Trophoblast cell (in vitro differentiated cells and primary cell): ENCODE measurements around the gene LRCH2.

Experiments used
- DNase-seq, 2 donors: peaks; one replicate each; pipeline ENCODE4 v3.0.0-alpha.2; 2016
- H2AFZ ChIP-seq: 2 replicates; pipeline ENCODE4 v1.6.1; 2013; ENCODE audit warnings: low read length, moderate library complexity, mild to moderate bottlenecking; ENCODE audit not compliant: insufficient read depth, poor library complexity
- H2AK5ac ChIP-seq: 2 replicates; pipeline ENCODE4 v1.6.1; 2013; ENCODE audit warnings: mild to moderate bottlenecking, low read length
- H2BK120ac ChIP-seq: 2 replicates; pipeline ENCODE4 v1.6.1; 2013; ENCODE audit warnings: low read length, mild to moderate bottlenecking, moderate library complexity; ENCODE audit not compliant: insufficient read depth, poor library complexity
- H2BK12ac ChIP-seq: 2 replicates; pipeline ENCODE4 v1.6.1; 2013; ENCODE audit warnings: mild to moderate bottlenecking, low read length, moderate library complexity
- H2BK5ac ChIP-seq: 2 replicates; pipeline ENCODE4 v1.6.1; 2013; ENCODE audit warnings: low read length, low read depth, moderate library complexity, mild to moderate bottlenecking; ENCODE audit not compliant: poor library complexity
- H3K14ac ChIP-seq: 2 replicates; pipeline ENCODE4 v1.6.1; 2013; ENCODE audit warnings: mild to moderate bottlenecking, low read length
- H3K18ac ChIP-seq: 2 replicates; pipeline ENCODE4 v1.6.1; 2013; ENCODE audit warnings: mild to moderate bottlenecking, low read length
- H3K23ac ChIP-seq: 2 replicates; pipeline ENCODE4 v1.6.1; 2013; ENCODE audit warnings: low read length
- H3K27ac ChIP-seq: 2 replicates; pipeline ENCODE4 v1.5.1; 2013; ENCODE audit warnings: low read depth, mild to moderate bottlenecking, inconsistent platforms, low read length, moderate library complexity
- H3K27me3 ChIP-seq: 2 replicates; pipeline ENCODE4 v1.6.1; 2013; ENCODE audit warnings: inconsistent platforms, mild to moderate bottlenecking, low read length, moderate library complexity; ENCODE audit not compliant: insufficient read depth
- H3K36me3 ChIP-seq, 2 experiments: 1 replicate in 1 of 2; 2 replicates in 1 of 2; pipeline ENCODE4 v1.6.1; 2013; ENCODE audit warnings: low read length in 2 of 2, mild to moderate bottlenecking in 2 of 2, moderate library complexity in 1 of 2; ENCODE audit not compliant: insufficient read depth in 2 of 2, control insufficient read depth in 1 of 2
- H3K4ac ChIP-seq: 2 replicates; pipeline ENCODE4 v1.6.1; 2013; ENCODE audit warnings: low read depth, mild to moderate bottlenecking, low read length, moderate library complexity
- H3K4me1 ChIP-seq, 2 experiments: 1 replicate in 1 of 2; 2 replicates in 1 of 2; pipeline ENCODE4 v1.6.1; 2013; ENCODE audit warnings: low read length in 2 of 2, mild to moderate bottlenecking in 2 of 2, moderate library complexity in 1 of 2; ENCODE audit not compliant: insufficient read depth in 2 of 2, control insufficient read depth in 1 of 2
- H3K4me2 ChIP-seq: 2 replicates; pipeline ENCODE4 v1.6.1; 2013; ENCODE audit warnings: inconsistent platforms, mild to moderate bottlenecking, low read length, moderate library complexity
- H3K4me3 ChIP-seq: 2 replicates; pipeline ENCODE4 v1.5.1; 2013; ENCODE audit warnings: mild to moderate bottlenecking, low read depth, low read length, inconsistent platforms
- H3K79me1 ChIP-seq: one replicate; pipeline ENCODE4 v1.6.1; 2013; ENCODE audit warnings: low read length
- H3K79me2 ChIP-seq: 2 replicates; pipeline ENCODE4 v1.6.1; 2013; ENCODE audit warnings: low read length, mild to moderate bottlenecking; ENCODE audit not compliant: control insufficient read depth, insufficient read depth, poor library complexity
- H3K9ac ChIP-seq: 2 replicates; pipeline ENCODE4 v1.6.1; 2013; ENCODE audit warnings: mild to moderate bottlenecking, low read length
- H3K9me3 ChIP-seq: 2 replicates; pipeline ENCODE4 v1.6.1; 2013; ENCODE audit warnings: low read depth, mild to moderate bottlenecking, control low read depth, inconsistent platforms, low read length; ENCODE audit not compliant: insufficient read depth
- H4K12ac ChIP-seq: 2 replicates; pipeline ENCODE4 v1.6.1; 2013; ENCODE audit warnings: low read depth, mild to moderate bottlenecking, low read length, moderate library complexity
- H4K8ac ChIP-seq: 2 replicates; pipeline ENCODE4 v1.6.1; 2013; ENCODE audit warnings: low read depth, mild to moderate bottlenecking, low read length, moderate library complexity
- H4K91ac ChIP-seq: one replicate; pipeline ENCODE4 v1.6.1; 2013; ENCODE audit warnings: low read depth, mild to moderate bottlenecking, low read length, moderate library complexity
- WGBS: extraction: QIAGEN DNeasy Blood & Tissue Kit; methylation state at CpG from one replicate; pipeline ENCODE4 v1.1.7; 2013; ENCODE audit warnings: missing lambda C conversion rate; ENCODE audit not compliant: insufficient read length, insufficient coverage; ENCODE audit errors: extremely low coverage; 5-methylcytosine and 5-hydroxymethylcytosine counted together

LRCH2 gene

GRCh38 chrX:115189646-115190635 lies 44.0 kb downstream of the LRCH2 start:
- no peak overlapping the region for H2AK5ac ChIP-seq
- no CpG with 5 or more reads among the region's 76 CpGs for WGBS
- no peak overlapping the region for H4K91ac ChIP-seq
- no peak overlapping the region for H2AFZ ChIP-seq
- no peak overlapping the region for H3K23ac ChIP-seq
- H3K79me1 ChIP-seq, result no peaks in the 10 kb centered on the region
- H3K4ac ChIP-seq, result no peak overlapping the region
- no peaks in the 10 kb centered on the region for H3K79me2 ChIP-seq
- H2BK120ac ChIP-seq, result no peak overlapping the region
- no peak overlapping the region for H3K27ac ChIP-seq
- no peak overlapping the region for H3K18ac ChIP-seq
- no peak overlapping the region for H3K9ac ChIP-seq
- no peak overlapping the region for H2BK5ac ChIP-seq
- no peak overlapping the region for H4K12ac ChIP-seq
- H3K4me3 ChIP-seq, result no peak overlapping the region
- no peak overlapping the region for H3K14ac ChIP-seq
- H3K4me2 ChIP-seq, result no peak overlapping the region
- peaks cover 11% of the 10 kb centered on the region for H3K9me3 ChIP-seq
- H2BK12ac ChIP-seq, result no peak overlapping the region
- no peaks in the 10 kb centered on the region for H3K4me1 ChIP-seq
- no peak for DNase-seq
- H4K8ac ChIP-seq, result no peak overlapping the region
- H3K27me3 ChIP-seq, result no peaks in the 10 kb centered on the region
- H3K36me3 ChIP-seq, result peaks cover 0 to 2% of the 10 kb centered on the region in 2 experiments

- Histone ChIP-seq H4K12ac (no peak within 1 kb of the TSS), H4K8ac (no peak within 1 kb of the TSS), H3K4me1 (no peaks in the 10 kb centered on the region), H2AK5ac (no peak within 1 kb of the TSS), H4K91ac (no peak within 1 kb of the TSS), H3K4me3 (no peak within 1 kb of the TSS), H3K18ac (no peak within 1 kb of the TSS), H2AFZ (no peak within 1 kb of the TSS), H2BK5ac (no peak within 1 kb of the TSS), H3K79me1 (no peaks in the 10 kb centered on the region), H2BK120ac (no peak within 1 kb of the TSS), H3K27me3 (no peaks in the 10 kb centered on the region), H3K4ac (no peak within 1 kb of the TSS), H3K9ac (no peak within 1 kb of the TSS), H3K23ac (no peak within 1 kb of the TSS), H3K4me2 (no peak within 1 kb of the TSS), H3K36me3 (peaks cover 0 to 2% of the 10 kb centered on the region in 2 experiments), H3K79me2 (no peaks in the 10 kb centered on the region), H3K9me3 (peaks cover 11% of the 10 kb centered on the region), H3K14ac (no peak within 1 kb of the TSS), H3K27ac (no peak within 1 kb of the TSS), H2BK12ac (no peak within 1 kb of the TSS)
- no peak for DNase-seq
- no CpG with 5 or more reads among the region's 16 CpGs for WGBS
Observed at GRCh38 chrX:115189110-115189509, 44.8 kb downstream of the LRCH2 start, which contains the start of gene RBMXL3. Gene RBMXL3 (plus strand): TSS chrX:115189410. CDS start chrX:115189442, 32 bp downstream.

DNA sequence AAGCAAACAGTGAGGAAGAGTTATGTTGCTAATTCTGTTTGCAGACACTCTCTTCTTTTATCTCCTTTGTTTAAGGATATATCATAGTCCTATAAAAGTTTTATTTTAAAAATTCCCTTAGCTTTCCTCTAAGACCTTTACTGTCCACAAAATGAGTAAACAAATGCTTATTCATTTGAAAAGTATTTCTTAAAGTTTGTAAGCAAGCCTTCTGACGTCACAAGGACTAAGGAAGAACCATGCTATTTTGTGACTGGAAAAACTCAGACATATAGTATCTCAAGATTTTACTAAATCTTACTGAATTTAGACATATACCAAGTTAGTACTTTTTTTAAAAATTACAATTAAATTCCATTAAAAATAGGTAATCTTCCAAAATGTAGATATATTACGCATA lies 49.9 kb downstream of the LRCH2 start:
- Histone ChIP-seq H3K9me3 (no peaks in the 10 kb centered on the region), H3K79me2 (no peaks in the 10 kb centered on the region), H3K23ac (no peak overlapping the region), H3K4me2 (no peak overlapping the region), H4K12ac (no peak overlapping the region), H3K79me1 (no peaks in the 10 kb centered on the region), H3K4me3 (no peak overlapping the region), H2BK120ac (no peak overlapping the region), H3K18ac (no peak overlapping the region), H3K27ac (no peak overlapping the region), H3K9ac (no peak overlapping the region), H3K4me1 (no peaks in the 10 kb centered on the region), H3K36me3 (no peaks in the 10 kb centered on the region), H4K8ac (no peak overlapping the region), H2BK12ac (no peak overlapping the region), H2AK5ac (no peak overlapping the region), H3K27me3 (no peaks in the 10 kb centered on the region), H3K4ac (no peak overlapping the region), H2BK5ac (no peak overlapping the region), H3K14ac (no peak overlapping the region), H2AFZ (no peak overlapping the region), H4K91ac (no peak overlapping the region)
- WGBS, result no CpG with 5 or more reads among the region's 2 CpGs
- DNase-seq, result peak in 1 of 2 donors; percentile 23

DNA sequence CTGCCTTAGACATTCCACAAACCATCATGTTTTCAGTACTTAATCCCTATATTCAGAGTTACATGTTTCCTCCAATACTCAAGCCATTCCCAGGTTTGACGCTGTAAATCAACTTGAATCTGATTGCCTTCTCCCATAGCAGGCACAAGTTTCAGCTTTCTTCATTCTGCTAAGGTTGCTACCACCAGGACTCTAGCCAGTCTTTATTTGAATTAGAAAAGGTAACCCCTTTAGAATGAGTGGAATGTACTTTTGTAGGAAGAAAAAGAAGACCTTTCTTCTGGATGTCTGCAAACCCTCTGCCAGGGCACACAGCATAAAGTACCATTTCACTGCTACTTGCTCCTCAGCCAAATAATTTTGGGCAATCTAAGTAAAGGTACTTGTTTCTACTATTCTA lies 55.4 kb downstream of the LRCH2 start:
- no CpG with 5 or more reads among the region's 1 CpG for WGBS

More for the DNA sequence above, 55.4 kb downstream of the LRCH2 start:
- no peak overlapping the region for H3K4me3 ChIP-seq
- no peaks in the 10 kb centered on the region for H3K9me3 ChIP-seq
- no peak overlapping the region for H2BK120ac ChIP-seq
- H4K12ac ChIP-seq, result no peak overlapping the region
- H4K8ac ChIP-seq, result no peak overlapping the region
- no peak for DNase-seq
- H4K91ac ChIP-seq, result no peak overlapping the region
- no peak overlapping the region for H3K14ac ChIP-seq
- no peaks in the 10 kb centered on the region for H3K36me3 ChIP-seq
- H3K23ac ChIP-seq, result no peak overlapping the region
- no peak overlapping the region for H3K4ac ChIP-seq
- no peak overlapping the region for H2AFZ ChIP-seq
- H3K79me2 ChIP-seq, result no peaks in the 10 kb centered on the region
- H2BK12ac ChIP-seq, result no peak overlapping the region
- H3K18ac ChIP-seq, result no peak overlapping the region
- no peak overlapping the region for H3K27ac ChIP-seq
- H2BK5ac ChIP-seq, result no peak overlapping the region
- no peaks in the 10 kb centered on the region for H3K79me1 ChIP-seq
- no peak overlapping the region for H2AK5ac ChIP-seq
- no peak overlapping the region for H3K9ac ChIP-seq
- H3K4me2 ChIP-seq, result no peak overlapping the region
- no peaks in the 10 kb centered on the region for H3K4me1 ChIP-seq
- H3K27me3 ChIP-seq, result no peaks in the 10 kb centered on the region
